MM.1S (cell line): ENCODE data around the gene HMGN1.

Source experiments
- DNase-seq: peaks from one replicate; pipeline ENCODE4 v3.0.0-alpha.2; 2015
- H2AFZ ChIP-seq: fragments of 300-600 bp; sonication (generic); 2 replicates; pipeline ENCODE4 v1.6.0; 2016; ENCODE audit warnings: antibody characterized with exemption, low read length
- H3F3A ChIP-seq: fragments of 300-600 bp; sonication (generic); 2 replicates; pipeline ENCODE4 v1.6.1; 2016; ENCODE audit warnings: mild to moderate bottlenecking, antibody characterized with exemption, low read length, moderate library complexity, mixed read lengths; ENCODE audit not compliant: insufficient read depth
- H3K27ac ChIP-seq: fragments of 300-600 bp; sonication (generic); 2 replicates; pipeline ENCODE4 v1.5.1; 2016; ENCODE audit warnings: mild to moderate bottlenecking, low read length
- H3K27me3 ChIP-seq: fragments of 300-600 bp; sonication (generic); replicated peaks from 2 replicates; pipeline ENCODE4 v1.6.0; 2016; ENCODE audit warnings: low read length; ENCODE audit not compliant: insufficient read depth
- H3K36me3 ChIP-seq: fragments of 300-600 bp; sonication (generic); replicated peaks from 2 replicates; pipeline ENCODE4 v1.6.1; 2016; ENCODE audit warnings: mild to moderate bottlenecking, low read length, mixed read lengths; ENCODE audit not compliant: insufficient read depth
- H3K4me1 ChIP-seq: fragments of 300-600 bp; sonication (generic); 2 replicates; pipeline ENCODE4 v1.6.1; 2016; ENCODE audit warnings: low read length, mixed read lengths
- H3K4me2 ChIP-seq: fragments of 300-600 bp; sonication (generic); 2 replicates; pipeline ENCODE4 v1.6.0; 2016; ENCODE audit warnings: low read depth, low read length
- H3K4me3 ChIP-seq: fragments of 300-600 bp; sonication (generic); 2 replicates; pipeline ENCODE4 v1.5.1; 2016; ENCODE audit warnings: low read length, mixed read lengths
- H3K79me2 ChIP-seq: fragments of 300-600 bp; sonication (generic); 2 replicates; pipeline ENCODE4 v1.6.1; 2016; ENCODE audit warnings: mixed run types, low read length, mixed read lengths
- H3K9ac ChIP-seq: fragments of 300-600 bp; sonication (generic); 2 replicates; pipeline ENCODE4 v1.6.1; 2016; ENCODE audit warnings: low read length, mixed read lengths
- H3K9me2 ChIP-seq: fragments of 300-600 bp; sonication (generic); replicated peaks from 2 replicates; pipeline ENCODE4 v1.6.1; 2016; ENCODE audit warnings: mild to moderate bottlenecking, low read length, mixed read lengths; ENCODE audit not compliant: insufficient read depth
- H3K9me3 ChIP-seq: fragments of 300-600 bp; sonication (generic); replicated peaks from 2 replicates; pipeline ENCODE4 v1.6.1; 2016; ENCODE audit warnings: mild to moderate bottlenecking, low read length, mixed read lengths; ENCODE audit not compliant: insufficient read depth
- H4K20me1 ChIP-seq: fragments of 300-600 bp; sonication (generic); 2 replicates; pipeline ENCODE4 v1.6.1; 2016; ENCODE audit warnings: mild to moderate bottlenecking, low read length, moderate library complexity, mixed read lengths; ENCODE audit not compliant: insufficient read depth
- CTCF ChIP-seq: fragments of 300-600 bp; sonication (generic); IDR thresholded peaks from 2 replicates; pipeline ENCODE4 v1.5.1; 2016; ENCODE audit warnings: antibody characterized with exemption, low read length, mixed read lengths
- EZH2 ChIP-seq: fragments of 300-600 bp; sonication (generic); optimal IDR thresholded peaks from 2 replicates; pipeline ENCODE3; 2017; ENCODE audit warnings: low read depth, mild to moderate bottlenecking, antibody characterized with exemption, low read length, mixed read lengths
- EZH2phosphoT487 ChIP-seq: fragments of 300-600 bp; sonication (generic); IDR thresholded peaks from 2 replicates; pipeline ENCODE4 v1.6.1; 2018; ENCODE audit warnings: antibody characterized with exemption, low read length

HMGN1 gene

GRCh38 chr21:39346206-39346605 is 2.7 kb downstream of the HMGN1 start:
- H3F3A ChIP-seq, result peaks cover 17% of the 10 kb centered on the region
- H3K36me3 ChIP-seq, result peaks cover 47% of the 10 kb centered on the region
- H3K4me1 ChIP-seq, result peaks cover 11% of the 10 kb centered on the region
- H4K20me1 ChIP-seq, result peaks cover 20% of the 10 kb centered on the region
- peaks cover 54% of the 10 kb centered on the region for H3K79me2 ChIP-seq
- TF ChIP-seq CTCF (no peak), EZH2 (no peak), EZH2phosphoT487 (no peak)
- no peaks in the 10 kb centered on the region for H3K9me2 ChIP-seq
- no peaks in the 10 kb centered on the region for H3K9me3 ChIP-seq
- no peaks in the 10 kb centered on the region for H3K27me3 ChIP-seq
- no peak for DNase-seq
- H2AFZ ChIP-seq, result no peak overlapping the region
- peak overlapping the region; percentile 88 for H3K4me2 ChIP-seq
- no peak overlapping the region for H3K4me3 ChIP-seq
- H3K27ac ChIP-seq, result no peak overlapping the region
- H3K9ac ChIP-seq, result no peak overlapping the region

GRCh38 chr21:39345440-39345839 is 3.4 kb downstream of the HMGN1 start:
- H3K79me2 ChIP-seq, result peaks cover 54% of the 10 kb centered on the region
- H3K4me1 ChIP-seq, result peaks cover 11% of the 10 kb centered on the region
- H2AFZ ChIP-seq, result no peak overlapping the region
- H3K4me3 ChIP-seq, result no peak overlapping the region
- no peak overlapping the region for H3K27ac ChIP-seq
- H3K36me3 ChIP-seq, result peaks cover 47% of the 10 kb centered on the region
- H3F3A ChIP-seq, result peaks cover 21% of the 10 kb centered on the region
- TF ChIP-seq EZH2phosphoT487 (no peak), CTCF (no peak), EZH2 (no peak)
- H3K27me3 ChIP-seq, result no peaks in the 10 kb centered on the region
- no peak overlapping the region for H3K9ac ChIP-seq
- no peak overlapping the region; the same call in 1 of the 2 replicates for H3K4me2 ChIP-seq
- no peaks in the 10 kb centered on the region for H3K9me2 ChIP-seq
- DNase-seq, result no peak
- H3K9me3 ChIP-seq, result no peaks in the 10 kb centered on the region
- peaks cover 20% of the 10 kb centered on the region for H4K20me1 ChIP-seq

- H3K4me2 ChIP-seq, result no peak overlapping the region
These were observed 4.0 kb downstream of the HMGN1 start for GRCh38 chr21:39344848-39345247.

More at GRCh38 chr21:39344848-39345247, 4.0 kb downstream of the HMGN1 start:
- Histone ChIP-seq H3K9ac (no peak overlapping the region), H3K27ac (no peak overlapping the region), H4K20me1 (peaks cover 20% of the 10 kb centered on the region), H3K36me3 (peaks cover 47% of the 10 kb centered on the region), H2AFZ (no peak overlapping the region), H3K4me3 (no peak overlapping the region), H3K4me1 (peaks cover 8% of the 10 kb centered on the region), H3K9me2 (no peaks in the 10 kb centered on the region), H3K9me3 (no peaks in the 10 kb centered on the region), H3F3A (peaks cover 27% of the 10 kb centered on the region), H3K79me2 (peaks cover 52% of the 10 kb centered on the region), H3K27me3 (no peaks in the 10 kb centered on the region)
- DNase-seq, result no peak
- TF ChIP-seq EZH2, result no peak
- TF ChIP-seq CTCF, result no peak
- no peak for TF ChIP-seq EZH2phosphoT487
